ENCODE measurements around the gene HEY2.
A peak's percentile ranks its signal among the peaks of the same experiment; 100 is the strongest.

Gene HEY2

DNA sequence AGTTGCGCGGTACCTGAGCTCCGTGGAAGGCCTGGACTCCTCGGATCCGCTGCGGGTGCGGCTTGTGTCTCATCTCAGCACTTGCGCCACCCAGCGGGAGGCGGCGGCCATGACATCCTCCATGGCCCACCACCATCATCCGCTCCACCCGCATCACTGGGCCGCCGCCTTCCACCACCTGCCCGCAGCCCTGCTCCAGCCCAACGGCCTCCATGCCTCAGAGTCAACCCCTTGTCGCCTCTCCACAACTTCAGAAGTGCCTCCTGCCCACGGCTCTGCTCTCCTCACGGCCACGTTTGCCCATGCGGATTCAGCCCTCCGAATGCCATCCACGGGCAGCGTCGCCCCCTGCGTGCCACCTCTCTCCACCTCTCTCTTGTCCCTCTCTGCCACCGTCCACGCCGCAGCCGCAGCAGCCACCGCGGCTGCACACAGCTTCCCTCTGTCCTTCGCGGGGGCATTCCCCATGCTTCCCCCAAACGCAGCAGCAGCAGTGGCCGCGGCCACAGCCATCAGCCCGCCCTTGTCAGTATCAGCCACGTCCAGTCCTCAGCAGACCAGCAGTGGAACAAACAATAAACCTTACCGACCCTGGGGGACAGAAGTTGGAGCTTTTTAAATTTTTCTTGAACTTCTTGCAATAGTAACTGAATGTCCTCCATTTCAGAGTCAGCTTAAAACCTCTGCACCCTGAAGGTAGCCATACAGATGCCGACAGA is 9.9 kb downstream of the HEY2 start:
- H3K4me3 ChIP-seq (ENCODE audit: low read length): no peak overlapping the region
- no peak for DNase-seq (ENCODE audit: low read depth)
- TF ChIP-seq CTCF (conservative IDR thresholded peaks at IDR 0.05; ENCODE audit: low read length): no peak

- DNase-seq (ENCODE audit: low read depth): no peak
- TF ChIP-seq CTCF (conservative IDR thresholded peaks at IDR 0.05; ENCODE audit: low read length): no peak
- H3K4me3 ChIP-seq (ENCODE audit: low read length): no peak overlapping the region
Observed at GRCh38 chr6:125759959-125760457, 10.6 kb downstream of the HEY2 start.

DNA sequence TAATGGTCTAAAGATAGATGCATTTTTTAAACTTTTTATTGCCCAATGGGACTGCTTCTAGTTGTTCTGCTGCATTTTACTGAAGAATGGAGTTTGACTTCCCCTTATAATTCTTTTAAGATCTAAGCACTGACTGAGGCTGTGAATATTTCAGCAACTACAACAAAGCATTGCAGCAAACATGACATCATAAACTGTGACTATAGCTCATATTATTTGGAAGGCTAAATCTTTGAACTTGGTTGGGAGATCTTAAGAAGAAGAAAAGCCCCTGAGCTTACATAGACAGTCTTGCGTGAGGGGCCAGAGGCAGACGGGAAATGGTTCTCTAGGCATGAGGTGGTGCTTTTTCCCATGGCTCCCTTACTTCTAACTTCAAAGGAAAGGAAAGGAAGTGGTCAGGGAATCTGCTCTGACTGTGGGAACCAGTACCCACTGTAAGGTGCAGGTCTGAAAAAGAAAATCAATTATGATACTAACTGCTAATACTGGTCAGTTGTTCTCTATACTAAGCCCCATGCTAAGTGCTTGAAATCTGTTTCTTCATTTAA is 14.8 kb downstream of the HEY2 start:
- DNase-seq (ENCODE audit: low read depth): no peak
- H3K4me3 ChIP-seq (ENCODE audit: low read length): no peak overlapping the region
- no peak for TF ChIP-seq CTCF (conservative IDR thresholded peaks at IDR 0.05; ENCODE audit: low read length)

GRCh38 chr6:125765944-125766343 is 16.5 kb downstream of the HEY2 start:
- TF ChIP-seq CTCF (conservative IDR thresholded peaks at IDR 0.05; ENCODE audit: low read length): no peak
- DNase-seq (ENCODE audit: low read depth): no peak
- no peak overlapping the region for H3K4me3 ChIP-seq (ENCODE audit: low read length)

DNA sequence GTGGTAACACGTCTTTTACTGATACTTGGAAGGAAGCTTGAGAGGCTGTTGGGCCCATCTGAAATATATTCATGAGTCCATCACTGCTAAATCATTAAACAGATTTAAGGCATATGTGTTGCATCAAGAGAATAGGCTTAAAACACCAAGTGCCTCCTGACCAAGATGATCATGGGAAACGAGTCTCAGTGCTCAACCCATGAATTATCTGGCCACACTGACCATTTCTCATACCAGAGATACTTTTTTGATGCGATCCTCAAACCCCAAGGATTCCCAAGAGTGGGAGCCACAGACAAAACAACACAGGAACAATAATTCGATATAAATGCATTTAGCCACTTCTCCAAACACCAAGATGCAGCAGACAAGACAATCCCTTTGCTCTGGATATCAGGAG is 17.2 kb downstream of the HEY2 start:
- TF ChIP-seq CTCF (conservative IDR thresholded peaks at IDR 0.05; ENCODE audit: low read length): no peak
- DNase-seq (ENCODE audit: low read depth): peak; percentile 52
- H3K4me3 ChIP-seq (ENCODE audit: low read length): no peak overlapping the region

DNA sequence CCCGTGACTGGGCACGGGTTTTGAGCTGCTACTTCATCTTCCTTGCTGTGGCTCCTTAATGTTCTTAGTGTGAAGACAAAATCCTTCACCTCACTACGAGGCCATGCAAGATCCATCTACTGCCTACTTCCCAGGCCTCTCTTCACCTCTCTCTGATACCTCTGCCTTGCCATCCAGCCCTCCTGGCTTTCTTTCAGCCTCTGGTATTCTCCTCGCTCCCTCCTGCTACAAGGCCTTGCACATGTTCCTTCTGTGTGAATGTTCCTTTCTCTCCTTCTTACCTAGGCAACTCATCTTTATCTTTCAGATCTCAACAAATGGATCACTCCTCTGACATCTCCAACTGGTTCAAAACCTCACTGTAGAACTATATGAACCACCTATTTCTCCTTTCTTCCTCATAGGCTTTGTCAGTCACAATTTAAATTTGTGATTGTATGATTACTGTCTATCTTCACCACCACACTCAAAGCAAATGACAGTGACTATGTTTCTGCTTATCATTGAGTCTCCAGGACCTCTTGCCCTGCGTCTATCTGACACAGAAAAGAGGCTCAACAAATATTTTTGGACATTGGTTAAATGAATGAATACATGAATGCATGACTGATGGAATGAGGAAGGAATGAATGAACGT is 19.8 kb downstream of the HEY2 start:
- TF ChIP-seq CTCF (conservative IDR thresholded peaks at IDR 0.05; ENCODE audit: low read length): no peak
- H3K4me3 ChIP-seq (ENCODE audit: low read length): no peak overlapping the region
- no peak for DNase-seq (ENCODE audit: low read depth)
